WERI-Rb-1 (cell line): ENCODE measurements around the gene DDA1.

Source experiments
- DNase-seq: peaks from one replicate; pipeline ENCODE4 v3.0.0-alpha.2; 2020
- H3K27ac ChIP-seq: fragments of 250-450 bp; sonication (Bioruptor Pico); 2 replicates; pipeline ENCODE4 v1.5.1; 2020; ENCODE audit warnings: mild to moderate bottlenecking, moderate library complexity
- H3K27me3 ChIP-seq: fragments of 250-450 bp; sonication (Bioruptor Pico); 2 replicates; pipeline ENCODE4 v1.5.1; 2021; ENCODE audit warnings: mild to moderate bottlenecking, low read depth, moderate library complexity; ENCODE audit not compliant: insufficient read depth, severe bottlenecking
- H3K36me3 ChIP-seq: fragments of 250-450 bp; sonication (Bioruptor Pico); 2 replicates; pipeline ENCODE4 v1.5.1; 2020; ENCODE audit warnings: mild to moderate bottlenecking, moderate library complexity
- H3K4me3 ChIP-seq: 2 replicates; pipeline ENCODE4 v1.5.1; 2011; ENCODE audit warnings: low read depth, mild to moderate bottlenecking, control low read depth, low read length
- H3K9me3 ChIP-seq: fragments of 250-450 bp; sonication (Bioruptor Pico); 2 replicates; pipeline ENCODE4 v1.5.1; 2021; ENCODE audit warnings: mild to moderate bottlenecking, moderate library complexity; ENCODE audit not compliant: severe bottlenecking
- CTCF ChIP-seq: IDR thresholded peaks from 2 replicates; pipeline ENCODE4 v1.5.1; 2011; ENCODE audit warnings: low read depth, mild to moderate bottlenecking, control low read depth, inconsistent platforms, low read length

DDA1 gene

GRCh38 chr19:17275441-17276175 lies 33.8 kb upstream of the DDA1 start:
- Histone ChIP-seq H3K36me3 (peaks cover 56% of the 10 kb centered on the region), H3K9me3 (no peaks in the 10 kb centered on the region), H3K27me3 (no peaks in the 10 kb centered on the region), H3K4me3 (no peak overlapping the region), H3K27ac (no peak overlapping the region)
- TF ChIP-seq CTCF = no peak
- no peak for DNase-seq

GRCh38 chr19:17279436-17279835 lies 29.9 kb upstream of the DDA1 start:
- peaks cover 30% of the 10 kb centered on the region for H3K36me3 ChIP-seq
- DNase-seq = no peak
- H3K27ac ChIP-seq = no peak overlapping the region
- no peaks in the 10 kb centered on the region for H3K9me3 ChIP-seq
- H3K27me3 ChIP-seq = no peaks in the 10 kb centered on the region
- H3K4me3 ChIP-seq = no peak overlapping the region
- TF ChIP-seq CTCF = no peak

- peaks cover 22% of the 10 kb centered on the region for H3K36me3 ChIP-seq
- H3K9me3 ChIP-seq = peaks cover 6% of the 10 kb centered on the region
- no peak for TF ChIP-seq CTCF
- no peaks in the 10 kb centered on the region for H3K27me3 ChIP-seq
- no peak within 1 kb of the TSS for H3K4me3 ChIP-seq
- DNase-seq = no peak
- peak within 1 kb of the TSS; percentile 26 for H3K27ac ChIP-seq
These were observed 27.7 kb upstream of the DDA1 start, which contains the start of gene ANKLE1 for GRCh38 chr19:17281391-17282304. ANKLE1 (plus strand) TSS chr19:17281901; CDS start chr19:17281921, 20 bp downstream.

GRCh38 chr19:17282488-17283125 lies 26.8 kb upstream of the DDA1 start:
- peak; percentile 94 for TF ChIP-seq CTCF
- H3K36me3 ChIP-seq = peaks cover 16% of the 10 kb centered on the region

GRCh38 chr19:17283504-17283996 lies 25.8 kb upstream of the DDA1 start:
- Histone ChIP-seq H3K4me3 (no peak overlapping the region), H3K9me3 (peaks cover 6% of the 10 kb centered on the region), H3K27ac (no peak overlapping the region), H3K27me3 (no peaks in the 10 kb centered on the region), H3K36me3 (peaks cover 12% of the 10 kb centered on the region)
- no peak for DNase-seq
- no peak for TF ChIP-seq CTCF

More at GRCh38 chr19:17282488-17283125, 26.8 kb upstream of the DDA1 start:
- peak overlapping the region; percentile 26 for H3K27ac ChIP-seq
- no peak overlapping the region for H3K4me3 ChIP-seq
- no peaks in the 10 kb centered on the region for H3K27me3 ChIP-seq
- peak; percentile 92 for DNase-seq
- H3K9me3 ChIP-seq = peaks cover 6% of the 10 kb centered on the region
